Esophagus squamous epithelium (tissue), 5 donors: Measurements from ENCODE around the gene NDUFB11. TPM values are rescaled to one million over a fixed set of nuclear protein-coding genes. Genes with fewer than 3 reads are reported as not detected.

ENCODE experiments used
- DNase-seq: peaks from one replicate; lab custom pipeline; 2025; lab: John Stamatoyannopoulos, UW
- H3K27ac ChIP-seq, 4 donors: fragments of 200-600 bp; sonication (generic); one replicate each; pipeline ENCODE4 v1.5.1; 2016 to 2019; ENCODE audit warnings: mild to moderate bottlenecking in 1 of 4
- H3K27me3 ChIP-seq, 4 donors: fragments of 200-600 bp; sonication (generic); 1 replicate in 3 of 4; 2 replicates in 1 of 4; pipeline versions ENCODE4 v1.5.1 to v1.6.0; 2017 to 2021; ENCODE audit warnings: antibody characterized with exemption in 1 of 4
- H3K36me3 ChIP-seq, 3 donors: fragments of 200-600 bp; sonication (generic); one replicate each; pipeline ENCODE4 v1.5.1; 2016 to 2019
- H3K4me1 ChIP-seq, 3 donors: fragments of 200-600 bp; sonication (generic); one replicate each; pipeline ENCODE4 v1.5.1; 2017 to 2019
- H3K4me3 ChIP-seq, 4 donors: fragments of 200-600 bp; sonication (generic); 1 replicate in 3 of 4; 2 replicates in 1 of 4; pipeline ENCODE4 v1.5.1; 2016 to 2019; ENCODE audit warnings: mild to moderate bottlenecking in 2 of 4, moderate library complexity in 1 of 4
- H3K9me3 ChIP-seq, 3 donors: fragments of 200-600 bp; sonication (generic); one replicate each; pipeline ENCODE4 v1.5.1; 2016 to 2019
- CTCF ChIP-seq, 6 experiments: fragments of 450-650 bp in 4 of 6; fragments of 200-600 bp in 2 of 6; sonication (generic) in 2 of 6; IDR thresholded peaks; one replicate each; pipeline ENCODE4 v1.5.1; 2016 to 2019; ENCODE audit warnings: antibody characterized with exemption in 6 of 6, mild to moderate bottlenecking in 4 of 6, moderate library complexity in 4 of 6
- POLR2A ChIP-seq, 4 donors: fragments of 450-650 bp; IDR thresholded peaks; one replicate each; pipeline ENCODE4 v1.6.1; 2017; ENCODE audit warnings: antibody characterized with exemption in 4 of 4, mild to moderate bottlenecking in 4 of 4, moderate library complexity in 3 of 4
- WGBS, 2 donors: methylation state at CpG; one replicate each; pipeline ENCODE4 v1.1.5; 2018; 5-methylcytosine and 5-hydroxymethylcytosine counted together
- intact Hi-C: fragments of 100-400 bp; cut with DNase I; formaldehyde crosslinking; loops from one replicate; pipeline ENCODE4 v1.15.0; 2022
- small RNA-seq, 4 donors: library from RNA; depleted of rRNA; stranded (forward); fragments of <200 nt; gene quantifications; one replicate each; pipeline ENCODE3, GENCODE V24; 2016
- total RNA-seq, 4 donors: library from RNA; depleted of rRNA; stranded (reverse); fragments of >200 nt; gene quantifications; one replicate each; pipeline ENCODE4 v1.1.0, GENCODE V29; 2016
- donor health status: DM: yes; HTN: yes; CAD: no.

Gene NDUFB11
- total RNA-seq, 4 donors from 2014 or later: 41.4 to 74.6 (median 59.8) TPM

- intact Hi-C loops: no loop called here
- H3K4me3 ChIP-seq: no peak overlapping the region
- 67 to 83% methylated on average over 10 to 11 of the region's 11 CpGs for WGBS, 2 donors
- no peak for DNase-seq
- H3K9me3 ChIP-seq: no peaks in the 10 kb centered on the region
- no peak for TF ChIP-seq POLR2A (IDR thresholded peaks at IDR 0.05)
- TF ChIP-seq CTCF (IDR thresholded peaks at IDR 0.05): no peak
- H3K4me1 ChIP-seq: no peaks in the 10 kb centered on the region
- no peaks in the 10 kb centered on the region for H3K36me3 ChIP-seq
- no peaks in the 10 kb centered on the region for H3K27me3 ChIP-seq
- H3K27ac ChIP-seq: no peak overlapping the region
Observed at GRCh38 chrX:47093860-47094259, 50.6 kb downstream of the NDUFB11 start.

GRCh38 chrX:47093248-47093647 is 51.3 kb downstream of the NDUFB11 start:
- WGBS, 2 donors: 0 to 15% methylated on average over 1 of the region's 1 CpG
- no peak overlapping the region for H3K27ac ChIP-seq
- intact Hi-C loops: no loop called here
- no peak overlapping the region for H3K4me3 ChIP-seq
- H3K36me3 ChIP-seq: no peaks in the 10 kb centered on the region
- TF ChIP-seq CTCF (IDR thresholded peaks at IDR 0.05): peak in 5 of 6 experiments; percentile 28 to 46 (median 35)
- TF ChIP-seq POLR2A (IDR thresholded peaks at IDR 0.05): no peak
- H3K27me3 ChIP-seq: no peaks in the 10 kb centered on the region
- no peaks in the 10 kb centered on the region for H3K4me1 ChIP-seq
- H3K9me3 ChIP-seq: no peaks in the 10 kb centered on the region
- DNase-seq: no peak

Small RNA genes within 50 kb of the gene (small RNA-seq; reads per million reads assigned to genes)
- gene RNU12-2P: 0 reads per million in 4 donors

Other genes with a start within 250 kb of the NDUFB11 start
- gene JADE3, start 232.3 kb downstream of the NDUFB11 start, total RNA-seq: 1 to 10 TPM; 3.4 to 6.3 (median 4.2) TPM
- 1 to 10 TPM in 1 of 4 donors, under 1 TPM in 2, not detected in 1; 0.44 to 3.8 (median 0.75) TPM for gene RGN, start 66.3 kb downstream of the NDUFB11 start, total RNA-seq
- 10 to 100 TPM; 28.1 to 35.6 (median 28.6) TPM for gene RBM10, start 519 bp upstream of the NDUFB11 start, total RNA-seq
- 100 to 1,000 TPM; 126 to 238 (median 153) TPM for gene UBA1, start 49.1 kb upstream of the NDUFB11 start, total RNA-seq
- gene CDK16, start 74.0 kb upstream of the NDUFB11 start, total RNA-seq: 100 to 1,000 TPM in 2 of 4 donors, 10 to 100 TPM in 2; 78.1 to 115 (median 99.4) TPM
- 10 to 100 TPM in 3 of 4 donors, 1 to 10 TPM in 1; 6.6 to 26.9 (median 21.3) TPM for gene USP11, start 88.3 kb upstream of the NDUFB11 start, total RNA-seq
- under 1 TPM in 2 of 4 donors, not detected in 2; 0.19 to 0.35 TPM for gene ZNF157, start 225.9 kb upstream of the NDUFB11 start, total RNA-seq